GM13977 (cell line): Measurements from ENCODE around the gene RMND5A.

ENCODE experiments used
- DNase-seq: peaks from one replicate; pipeline ENCODE4 v3.0.0; 2012; ENCODE audit warnings: low spot score
- CTCF ChIP-seq: IDR thresholded peaks from 2 replicates; pipeline ENCODE4 v1.5.1; 2012; ENCODE audit warnings: mild to moderate bottlenecking, control low read depth; ENCODE audit not compliant: insufficient read depth; ENCODE audit errors: extremely low read depth, missing control alignments
- in situ Hi-C: fragments of 300-500 bp; cut with MboI; formaldehyde crosslinking; loops from one replicate; pipeline ENCODE4 v1.12.0; 2022; ENCODE audit warnings: low sequenced_read_pairs, low pct_unique_long_range_greater_than_20kb, mixed read lengths, inconsistent platforms; ENCODE audit not compliant: unreplicated experiment

The RMND5A gene

DNA sequence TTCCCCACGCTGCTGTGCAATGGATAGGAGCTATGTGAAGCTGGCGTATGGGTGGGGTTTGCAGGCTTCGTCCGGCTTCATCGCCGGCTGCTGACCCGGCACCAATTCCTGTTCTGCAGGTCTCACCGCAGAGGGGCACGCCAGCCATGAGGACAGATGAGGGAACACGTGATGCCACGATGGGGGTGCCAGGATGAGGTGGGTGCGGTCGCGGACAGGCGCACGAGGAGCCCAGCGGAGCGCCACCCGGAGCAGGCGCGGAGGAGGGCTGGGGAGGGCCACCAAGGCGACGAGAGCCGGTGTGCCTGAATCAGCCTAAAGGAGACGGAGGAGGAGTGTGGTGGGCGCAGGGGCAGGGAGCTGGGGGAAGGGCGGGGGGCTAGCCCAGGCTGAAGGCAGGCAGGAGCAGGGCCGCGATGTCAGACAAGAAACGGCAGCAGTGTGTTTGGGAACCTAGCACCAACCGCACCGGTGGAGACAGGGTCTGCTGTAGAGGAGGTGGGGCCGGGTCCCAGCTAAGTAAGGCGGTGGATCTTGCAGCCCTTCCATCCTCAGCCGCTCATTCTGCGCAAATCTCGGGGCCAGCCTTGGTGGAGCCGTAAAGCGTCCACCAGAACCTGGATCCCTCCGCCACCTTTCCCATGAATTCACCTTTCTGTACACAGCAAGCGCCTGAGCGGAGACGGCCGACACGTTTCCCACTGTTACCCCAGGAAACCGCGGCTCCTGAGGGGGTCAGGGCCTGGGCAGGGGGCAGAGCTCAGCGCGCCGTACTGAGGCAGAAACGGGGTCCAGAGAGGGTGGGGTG, 87.6 kb downstream of the RMND5A start:
- in situ Hi-C loops, result no loop called here
- DNase-seq, result peak; percentile 66
- no peak for TF ChIP-seq CTCF

- DNase-seq, result peak; percentile 98
- in situ Hi-C loops, result no loop called here
- peak; percentile 95 for TF ChIP-seq CTCF
These were observed 88.4 kb downstream of the RMND5A start for GRCh38 chr2:86808315-86809161.

DNA sequence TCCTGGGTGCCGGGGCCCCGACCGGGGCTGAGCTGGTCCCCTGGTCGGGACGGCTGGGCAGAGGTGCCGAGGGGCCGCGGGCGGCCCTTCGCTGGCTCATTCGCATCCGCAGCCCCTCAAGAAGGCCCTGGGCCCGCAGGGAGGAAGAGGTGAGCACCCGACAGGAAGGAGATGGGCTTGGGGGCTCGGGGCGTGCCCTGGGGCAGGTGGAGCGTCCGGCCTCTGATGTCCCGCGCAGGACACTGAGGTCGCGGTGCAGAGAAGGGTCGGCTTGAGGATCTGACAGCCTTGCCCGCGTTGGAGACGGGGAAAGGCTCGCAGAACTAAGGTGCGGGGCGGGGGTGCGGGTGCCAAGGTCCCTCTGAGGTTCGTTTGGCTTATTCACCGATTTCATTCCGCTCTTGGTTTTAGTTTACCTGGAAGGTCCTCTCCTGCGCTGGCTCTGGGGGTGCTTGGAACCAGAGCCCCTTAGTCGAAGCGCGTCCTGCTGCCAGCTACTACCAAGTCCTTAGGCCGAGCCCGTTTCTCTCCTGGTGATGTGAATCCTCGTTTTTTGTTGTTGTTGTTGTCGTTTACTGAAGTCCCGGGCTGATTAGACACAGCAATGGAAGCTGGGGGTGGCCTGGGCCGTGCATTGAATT, 89.5 kb downstream of the RMND5A start:
- no peak for TF ChIP-seq CTCF
- in situ Hi-C loops, result no loop called here
- no peak for DNase-seq

DNA sequence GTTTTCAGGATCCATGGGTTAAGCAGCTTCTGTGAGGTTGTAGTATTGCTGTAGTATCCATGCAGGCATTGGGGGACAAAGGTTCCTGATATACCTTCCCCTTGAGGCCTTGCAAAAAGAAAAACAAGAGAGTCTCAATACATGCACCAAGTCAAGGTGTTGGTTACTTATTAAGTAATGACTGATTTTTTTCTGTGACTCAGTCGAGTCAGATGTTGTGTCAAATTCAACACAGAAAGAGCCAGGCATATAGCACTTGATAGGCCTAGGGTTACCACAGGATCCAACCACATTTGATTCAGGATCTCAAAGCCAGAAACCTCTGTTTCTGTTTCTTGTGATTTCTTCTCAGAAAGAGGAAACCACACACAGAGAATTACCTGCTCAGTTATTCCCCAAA, 95.5 kb downstream of the RMND5A start:
- no peak for DNase-seq
- no peak for TF ChIP-seq CTCF
- in situ Hi-C loops, result no loop called here

GRCh38 chr2:86818114-86818801, 98.2 kb downstream of the RMND5A start:
- in situ Hi-C loops, result no loop called here
- no peak for DNase-seq
- TF ChIP-seq CTCF, result no peak

- DNase-seq, result no peak
- no peak for TF ChIP-seq CTCF
- in situ Hi-C loops, result no loop called here
These were observed 98.9 kb downstream of the RMND5A start for GRCh38 chr2:86818957-86819356.
